Gastrocnemius medialis (tissue), 4 donors: ENCODE data around the gene NR3C2.

Source experiments
- POLR2A ChIP-seq, 2 donors: fragments of 450-650 bp; IDR thresholded peaks; one replicate each; pipeline ENCODE4 v1.6.1; 2017; ENCODE audit warnings: antibody characterized with exemption in 2 of 2, mild to moderate bottlenecking in 2 of 2, moderate library complexity in 2 of 2
- TF ChIP-seq, protein P1 (sequence below), 5 experiments: fragments of 450-650 bp in 3 of 5; fragments of 200-600 bp in 2 of 5; sonication (generic) in 2 of 5; IDR thresholded peaks in 4 of 5; conservative IDR thresholded peaks in 1 of 5; 1 replicate in 4 of 5; 2 replicates in 1 of 5; pipeline ENCODE4 v1.5.1; 2016 to 2019; ENCODE audit warnings: antibody characterized with exemption in 5 of 5, mild to moderate bottlenecking in 3 of 5, moderate library complexity in 3 of 5

DNA sequence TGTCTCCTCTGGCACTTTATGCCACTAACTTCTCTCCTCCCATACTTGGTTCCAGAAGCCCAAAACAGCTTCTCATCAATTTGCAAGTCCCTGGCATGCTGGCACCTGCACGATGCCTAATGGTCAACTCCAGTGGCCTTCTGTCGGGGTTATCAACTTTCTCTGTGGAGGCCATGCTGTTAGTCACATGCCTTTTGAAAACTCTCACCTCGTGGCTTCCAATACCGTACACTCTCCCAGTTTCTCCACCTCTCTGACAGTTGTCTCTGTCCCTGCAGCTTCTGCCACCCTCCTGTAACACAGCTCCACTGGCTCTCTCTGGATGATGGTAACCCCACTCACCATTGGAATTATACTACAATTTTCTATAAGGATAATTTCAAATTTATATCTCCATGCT, 324.0 kb downstream of the NR3C2 start:
- TF ChIP-seq POLR2A (IDR thresholded peaks at IDR 0.05): no peak
- TF ChIP-seq, protein P1, sequence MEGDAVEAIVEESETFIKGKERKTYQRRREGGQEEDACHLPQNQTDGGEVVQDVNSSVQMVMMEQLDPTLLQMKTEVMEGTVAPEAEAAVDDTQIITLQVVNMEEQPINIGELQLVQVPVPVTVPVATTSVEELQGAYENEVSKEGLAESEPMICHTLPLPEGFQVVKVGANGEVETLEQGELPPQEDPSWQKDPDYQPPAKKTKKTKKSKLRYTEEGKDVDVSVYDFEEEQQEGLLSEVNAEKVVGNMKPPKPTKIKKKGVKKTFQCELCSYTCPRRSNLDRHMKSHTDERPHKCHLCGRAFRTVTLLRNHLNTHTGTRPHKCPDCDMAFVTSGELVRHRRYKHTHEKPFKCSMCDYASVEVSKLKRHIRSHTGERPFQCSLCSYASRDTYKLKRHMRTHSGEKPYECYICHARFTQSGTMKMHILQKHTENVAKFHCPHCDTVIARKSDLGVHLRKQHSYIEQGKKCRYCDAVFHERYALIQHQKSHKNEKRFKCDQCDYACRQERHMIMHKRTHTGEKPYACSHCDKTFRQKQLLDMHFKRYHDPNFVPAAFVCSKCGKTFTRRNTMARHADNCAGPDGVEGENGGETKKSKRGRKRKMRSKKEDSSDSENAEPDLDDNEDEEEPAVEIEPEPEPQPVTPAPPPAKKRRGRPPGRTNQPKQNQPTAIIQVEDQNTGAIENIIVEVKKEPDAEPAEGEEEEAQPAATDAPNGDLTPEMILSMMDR (IDR thresholded peaks at IDR 0.05 in 4 of 5, conservative IDR thresholded peaks at IDR 0.05 in 1 of 5): no peak
